HG03196 (cell line): Measurements from ENCODE around the gene MYBBP1A.

Experiments
- ATAC-seq: cut with Tn5 transposase; IDR thresholded peaks from one replicate; pipeline ENCODE4 v1.9.1; 2021; ENCODE audit not compliant: unreplicated experiment

Gene MYBBP1A

GRCh38 chr17:4506175-4506813 is 48.9 kb downstream of the MYBBP1A start:
- ATAC-seq, result no peak

- ATAC-seq, result no peak
These were observed 50.0 kb downstream of the MYBBP1A start for GRCh38 chr17:4505187-4505586.

DNA sequence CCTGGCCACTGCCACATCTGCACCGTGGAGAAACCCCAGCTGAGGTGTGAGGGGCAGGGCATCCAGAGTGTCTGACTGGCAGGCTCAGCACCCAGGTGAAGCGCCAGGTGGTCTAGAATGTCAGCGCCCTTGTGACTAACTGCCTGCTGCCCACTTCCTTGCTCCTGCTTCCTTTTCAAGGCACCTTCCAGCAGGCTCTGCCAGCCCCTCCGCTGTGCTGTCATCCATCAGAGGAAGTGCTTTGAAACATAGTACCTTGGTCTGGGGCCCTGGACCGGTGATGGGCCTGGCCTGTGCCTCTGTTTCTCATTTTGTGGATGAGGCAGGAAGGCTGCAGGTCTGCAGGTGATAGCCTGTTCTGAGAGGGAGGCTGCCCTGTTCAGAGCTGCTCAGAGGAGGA is 51.0 kb downstream of the MYBBP1A start:
- no peak for ATAC-seq

- ATAC-seq, result no peak
These were observed 51.7 kb downstream of the MYBBP1A start for GRCh38 chr17:4503283-4504025.

- no peak for ATAC-seq
These were observed 52.6 kb downstream of the MYBBP1A start for GRCh38 chr17:4502466-4503154.

GRCh38 chr17:4501295-4501949 is 53.8 kb downstream of the MYBBP1A start:
- no peak for ATAC-seq

GRCh38 chr17:4500191-4500571 is 55.0 kb downstream of the MYBBP1A start:
- no peak for ATAC-seq

- no peak for ATAC-seq
These were observed 55.6 kb downstream of the MYBBP1A start for GRCh38 chr17:4499431-4500190.

GRCh38 chr17:4498461-4499397 is 56.5 kb downstream of the MYBBP1A start, which contains the start of gene SPNS2:
Gene SPNS2 (plus strand): TSS chr17:4498881. CDS start chr17:4499048, 167 bp downstream.
- no peak for ATAC-seq

DNA sequence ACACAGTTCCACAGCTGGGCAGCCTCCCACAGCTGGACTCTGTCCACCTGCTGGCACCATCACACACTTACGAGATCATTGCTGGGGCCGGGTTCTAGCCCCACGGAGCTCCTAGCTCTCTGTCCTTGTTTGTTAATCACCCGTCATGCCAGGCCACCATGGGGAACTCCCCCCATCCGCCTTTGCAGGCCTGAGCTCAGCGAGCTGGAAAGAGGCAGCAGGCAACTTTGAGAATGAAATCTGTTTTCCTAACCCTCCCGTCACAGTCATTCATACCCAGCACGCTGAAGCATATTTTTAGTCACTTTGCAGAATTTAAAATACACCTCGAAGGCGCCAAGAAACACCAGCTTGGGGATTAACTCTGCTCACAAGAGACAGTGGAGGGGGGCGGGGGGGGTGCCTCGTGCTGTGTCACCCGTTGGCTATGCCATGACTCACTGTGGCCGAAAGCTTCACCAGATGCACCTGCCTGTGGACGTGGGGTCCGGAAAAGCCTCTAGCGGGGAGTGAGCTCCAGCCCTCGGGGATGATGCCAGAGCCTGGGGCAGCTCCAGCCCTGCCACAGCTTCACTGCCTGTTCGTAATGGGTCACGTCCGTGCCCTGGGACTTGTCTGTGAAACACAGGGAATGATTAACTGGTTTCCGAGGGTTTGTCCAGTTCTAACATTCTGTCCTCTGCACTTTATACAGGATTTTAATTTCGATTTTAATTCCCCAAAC is 57.9 kb downstream of the MYBBP1A start:
- ATAC-seq, result no peak

DNA sequence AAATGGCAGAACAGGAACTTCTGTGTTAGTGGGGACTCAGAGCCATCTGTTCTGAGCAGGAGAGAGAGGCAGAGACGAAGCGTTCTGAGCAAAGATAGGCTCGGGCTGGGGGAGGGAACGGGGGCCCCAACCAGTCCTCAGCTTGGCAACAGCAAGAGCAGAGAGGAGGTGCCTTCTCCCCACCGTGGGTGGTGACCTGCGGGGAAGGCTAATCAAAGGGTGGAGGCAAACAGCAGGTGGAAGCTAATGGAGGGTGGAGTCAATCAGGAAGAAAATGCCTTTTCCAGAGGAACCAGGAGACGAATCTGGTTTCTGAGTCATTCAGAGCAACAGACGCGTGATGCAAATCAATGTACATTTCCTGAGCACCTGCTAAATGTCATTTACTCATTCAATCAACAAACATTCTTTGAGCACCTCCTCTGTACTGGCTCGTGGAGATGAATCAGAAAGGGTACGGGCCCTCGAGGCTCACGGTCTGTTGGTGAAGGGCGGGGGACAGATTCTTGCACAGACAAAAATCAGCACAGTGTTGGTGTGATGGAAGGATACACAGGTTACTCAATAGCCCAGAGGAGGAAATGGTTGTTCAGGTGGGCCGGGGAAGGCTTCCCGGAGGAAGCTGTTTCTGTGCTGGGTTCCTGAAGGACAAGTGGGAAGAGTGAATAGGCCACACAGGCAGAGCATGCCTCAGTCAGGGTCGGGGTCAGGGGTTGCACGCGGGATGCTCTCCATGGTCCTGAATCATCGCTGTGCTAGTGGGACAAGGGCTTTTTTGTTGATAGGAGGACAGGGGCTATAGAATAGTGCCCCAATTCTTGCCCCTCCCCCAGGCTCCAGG is 62.2 kb downstream of the MYBBP1A start:
- ATAC-seq, result no peak

GRCh38 chr17:4490637-4491061 is 64.5 kb downstream of the MYBBP1A start:
- no peak for ATAC-seq

- no peak for ATAC-seq
These were observed 65.0 kb downstream of the MYBBP1A start for GRCh38 chr17:4490109-4490591.

GRCh38 chr17:4488989-4489595 is 66.1 kb downstream of the MYBBP1A start:
- ATAC-seq, result no peak
